GM12878 (cell line): ENCODE results near the gene MIGA2. TPM values are rescaled to one million over a fixed set of nuclear protein-coding genes. Genes with fewer than 3 reads are reported as not detected.

ENCODE experiments used
- ATAC-seq: fragments of 200-7000 bp; cut with Tn5 transposase; 3 replicates; pipeline ENCODE4 v1.9.1; 2020; ENCODE audit warnings: mild to moderate bottlenecking, moderate library complexity
- BruUV-seq: library from RNA; stranded (reverse); fragments of 400-500 nt; replicated peaks from 2 replicates; lab custom pipeline; 2021; lab: Mats Ljungman, UMichigan
- CTCF ChIA-PET: fragments of 300-600 bp; sonication (Branson Sonifier 250); formaldehyde crosslinking; extraction: SDS; loops from one replicate; lab custom pipeline; 2021; ENCODE audit warnings: inconsistent platforms; lab: Yijun Ruan, JAX
- POLR2A ChIA-PET: fragments of 350-600 bp; formaldehyde crosslinking; extraction: SDS; loops from one replicate; lab custom pipeline; 2021; ENCODE audit warnings: inconsistent platforms; lab: Charles Lee
- RAD21 ChIA-PET: fragments of 300-600 bp; sonication (Branson Sonifier 250); formaldehyde crosslinking; loops from one replicate; lab custom pipeline; 2023; ENCODE audit warnings: antibody characterized with exemption; ENCODE audit not compliant: unreplicated experiment; lab: Charles Lee
- SMC1A ChIA-PET: fragments of 300-600 bp; sonication (Branson Sonifier 250); formaldehyde crosslinking; loops from one replicate; lab custom pipeline; 2023; ENCODE audit not compliant: unreplicated experiment, uncharacterized antibody; lab: Charles Lee
- DNase-seq: peaks from one replicate; pipeline ENCODE4 v3.0.0-alpha.2; 2011; ENCODE audit warnings: low read depth, low spot score
- FAIRE-seq: peaks from 3 replicates; lab custom pipeline; 2011; peaks lifted over from hg19 to GRCh38; lab: Jason Lieb, UNC
- H2AFZ ChIP-seq: 2 replicates; pipeline ENCODE4 v1.6.0; 2011; ENCODE audit warnings: low read depth, low read length, control low read depth; ENCODE audit not compliant: control insufficient read depth
- H3K27ac ChIP-seq: 2 replicates; pipeline ENCODE4 v1.5.1; 2011; ENCODE audit warnings: control low read depth; ENCODE audit not compliant: control insufficient read depth, insufficient read depth
- H3K27me3 ChIP-seq, 2 experiments: replicated peaks in 1 of 2; 2 replicates each; pipeline versions ENCODE4 v1.6.0 to v1.6.1; 2011; ENCODE audit warnings: low read length in 1 of 2; ENCODE audit not compliant: control insufficient read depth in 2 of 2, insufficient read depth in 2 of 2
- H3K36me3 ChIP-seq, 2 experiments: 2 replicates each; pipeline ENCODE4 v1.5.1; 2011; ENCODE audit warnings: low read length in 1 of 2; ENCODE audit not compliant: control insufficient read depth in 2 of 2, insufficient read depth in 2 of 2
- H3K4me1 ChIP-seq: 2 replicates; pipeline ENCODE4 v1.6.1; 2011; ENCODE audit warnings: mild to moderate bottlenecking, low read length, moderate library complexity, mixed read lengths; ENCODE audit not compliant: control insufficient read depth, insufficient read depth
- H3K4me2 ChIP-seq: 2 replicates; pipeline ENCODE4 v1.6.0; 2011; ENCODE audit warnings: control low read depth; ENCODE audit not compliant: control insufficient read depth, insufficient read depth
- H3K4me3 ChIP-seq: fragments of 200-600 bp; sonication (generic); 2 replicates; pipeline ENCODE4 v1.5.1; 2016
- H3K79me2 ChIP-seq: 2 replicates; pipeline ENCODE4 v1.6.0; 2011; ENCODE audit warnings: low read length; ENCODE audit not compliant: control insufficient read depth, insufficient read depth
- H3K9ac ChIP-seq: 2 replicates; pipeline ENCODE4 v1.8.0; 2011; ENCODE audit warnings: low read length, control low read depth, mixed read lengths; ENCODE audit not compliant: control insufficient read depth, insufficient read depth
- H3K9me3 ChIP-seq: replicated peaks from 3 replicates; pipeline ENCODE4 v1.5.1; 2011; ENCODE audit warnings: mild to moderate bottlenecking, low read length; ENCODE audit not compliant: control insufficient read depth, insufficient read depth
- H4K20me1 ChIP-seq: 2 replicates; pipeline ENCODE4 v1.6.0; 2011; ENCODE audit not compliant: control insufficient read depth, insufficient read depth
- ATF7 ChIP-seq: fragments of 450-650 bp; IDR thresholded peaks from 2 replicates; pipeline ENCODE4 v1.6.1; 2016; ENCODE audit warnings: low read depth, mild to moderate bottlenecking
- BCLAF1 ChIP-seq: fragments of 450-650 bp; IDR thresholded peaks from 2 replicates; pipeline ENCODE4 v1.6.1; 2017; ENCODE audit warnings: antibody characterized with exemption, mild to moderate bottlenecking, moderate library complexity
- BMI1 ChIP-seq: fragments of 450-650 bp; IDR thresholded peaks from 2 replicates; pipeline ENCODE4 v1.6.1; 2016; ENCODE audit warnings: mild to moderate bottlenecking, moderate library complexity, borderline replicate concordance
- CHD2 ChIP-seq: IDR thresholded peaks from 2 replicates; pipeline ENCODE4 v1.6.1; 2011; ENCODE audit warnings: low read depth, low read length, improper control_type of control experiment, borderline replicate concordance
- EP300 ChIP-seq, 2 experiments: fragments of 150-350 bp in 1 of 2; IDR thresholded peaks; 2 replicates each; pipeline ENCODE4 v1.6.1; 2011 to 2012; ENCODE audit warnings: low read depth in 2 of 2, low read length in 2 of 2, borderline replicate concordance in 1 of 2, improper control_type of control experiment in 1 of 2, inconsistent platforms in 1 of 2; ENCODE audit not compliant: control insufficient read depth in 1 of 2
- GABPA ChIP-seq: IDR thresholded peaks from 2 replicates; pipeline ENCODE4 v1.6.1; 2014; ENCODE audit warnings: antibody characterized with exemption, low read depth, mild to moderate bottlenecking, inconsistent platforms
- LARP7 ChIP-seq: fragments of 450-650 bp; IDR thresholded peaks from 2 replicates; pipeline ENCODE4 v1.6.1; 2017; ENCODE audit warnings: mild to moderate bottlenecking
- MLLT1 ChIP-seq: fragments of 450-650 bp; IDR thresholded peaks from 2 replicates; pipeline ENCODE4 v1.6.1; 2016; ENCODE audit warnings: mild to moderate bottlenecking
- MYB ChIP-seq: fragments of 150-350 bp; IDR thresholded peaks from 2 replicates; pipeline ENCODE4 v1.6.1; 2014; ENCODE audit warnings: mild to moderate bottlenecking, low read depth, low read length, borderline replicate concordance
- NFIC ChIP-seq: IDR thresholded peaks from 2 replicates; pipeline ENCODE4 v1.6.1; 2012; ENCODE audit warnings: low read depth, mild to moderate bottlenecking, inconsistent platforms, low read length, moderate library complexity
- NFXL1 ChIP-seq: fragments of 450-650 bp; IDR thresholded peaks from 2 replicates; pipeline ENCODE4 v1.6.1; 2017; ENCODE audit warnings: antibody characterized with exemption, mild to moderate bottlenecking, borderline replicate concordance
- POLR2AphosphoS5 ChIP-seq: IDR thresholded peaks from 2 replicates; pipeline ENCODE4 v1.6.1; 2011; ENCODE audit warnings: mild to moderate bottlenecking, low read length, inconsistent platforms
- RFX5 ChIP-seq: IDR thresholded peaks from 2 replicates; pipeline ENCODE4 v1.6.1; 2011; ENCODE audit warnings: low read depth, low read length, improper control_type of control experiment
- SIX5 ChIP-seq: IDR thresholded peaks from 2 replicates; pipeline ENCODE4 v1.6.1; 2011; ENCODE audit warnings: mild to moderate bottlenecking, low read depth, low read length, moderate library complexity; ENCODE audit not compliant: severe bottlenecking
- SMAD5 ChIP-seq: IDR thresholded peaks from 2 replicates; pipeline ENCODE4 v1.6.1; 2016; ENCODE audit warnings: antibody characterized with exemption, low read depth
- TAF1 ChIP-seq: IDR thresholded peaks from 2 replicates; pipeline ENCODE4 v1.6.1; 2011; ENCODE audit warnings: mild to moderate bottlenecking, low read depth, low read length, borderline replicate concordance
- TBL1XR1 ChIP-seq: IDR thresholded peaks from 2 replicates; pipeline ENCODE4 v1.6.1; 2012; ENCODE audit warnings: low read depth, low read length, improper control_type of control experiment
- USF2 ChIP-seq: IDR thresholded peaks from 2 replicates; pipeline ENCODE4 v1.6.1; 2011; ENCODE audit warnings: low read depth, low read length, improper control_type of control experiment, borderline replicate concordance
- YBX1 ChIP-seq: fragments of 450-650 bp; IDR thresholded peaks from 2 replicates; pipeline ENCODE4 v1.6.1; 2016; ENCODE audit warnings: antibody characterized with exemption
- WGBS: methylation state at CpG from one replicate; pipeline ENCODE4 v1.1.6; 2016; ENCODE audit warnings: low lambda C conversion rate; ENCODE audit not compliant: insufficient replicate concordance, insufficient coverage; ENCODE audit errors: missing lambda C conversion rate; 5-methylcytosine and 5-hydroxymethylcytosine counted together
- in situ Hi-C: fragments of 300-500 bp; cut with MboI; formaldehyde crosslinking; loops from 9 replicates; pipeline ENCODE4 v1.14.3; 2018; ENCODE audit warnings: mixed read lengths
- intact Hi-C: fragments of 100-400 bp; cut with micrococcal nuclease; formaldehyde crosslinking; loops from one replicate; pipeline ENCODE4 v1.14.2; 2022; ENCODE audit not compliant: unreplicated experiment
- polyA plus RNA-seq, 11 experiments: library from polyadenylated mRNA; depleted of rRNA in 4 of 11; unstranded in 6 of 11; stranded (reverse) in 5 of 11; fragments of >200 nt; fragmentation: Nextera tagmentation in 4 of 11; fragmentation: Illumina TruSeq in 1 of 11; extraction: Ambion mirVana in 4 of 11; extraction: Trizol in 1 of 11; gene quantifications; 1 replicate in 1 of 11; 2 replicates in 10 of 11; pipeline versions ENCODE4 v1.2.1 to v1.2.3, GENCODE V29; 2011 to 2016; ENCODE audit warnings: inconsistent platforms in 2 of 11, missing spikeins in 2 of 11, low read depth in 1 of 11
- total RNA-seq, 4 experiments: library from RNA; depleted of rRNA in 3 of 4; stranded (reverse); fragments of >200 nt in 3 of 4; fragmentation: Illumina TruSeq in 1 of 4; extraction: Trizol in 1 of 4; gene quantifications; 2 replicates each; pipeline versions ENCODE4 v1.2.1 to v1.2.3, GENCODE V29; 2013 to 2021

MIGA2 gene
- total and polyA plus RNA-seq, 10 of the 15 experiments (the other 5 are each of a cell fraction or from before 2014, with no cell fraction given), result 0.14 to 31.0 (median 12.7) TPM

- WGBS, result under 1% methylated on average over 55 of the region's 77 CpGs
- H3K9ac ChIP-seq, result peak within 1 kb of the TSS; percentile 85
- FAIRE-seq, result peak; percentile 97
- TF ChIP-seq POLR2AphosphoS5 (peak; percentile 97), ATF7 (no peak), TBL1XR1 (no peak), NFIC (no peak), GABPA (no peak), YBX1 (no peak), USF2 (no peak), BCLAF1 (no peak), NFXL1 (no peak), SMAD5 (peak; percentile 67; the same call in 1 of the 2 replicates), BMI1 (no peak), MLLT1 (peak; percentile 63; the same call in 1 of the 2 replicates), LARP7 (peak; percentile 96), RFX5 (no peak), MYB (peak; percentile 92), EP300 (IDR thresholded peaks at IDR 0.05; ENCODE audit: borderline replicate concordance in 1 of 2, control insufficient read depth in 1 of 2, low read depth in 2 of 2, low read length in 2 of 2) (no peak), SIX5 (peak; percentile 62), CHD2 (no peak), TAF1 (peak; percentile 78)
These were observed 74.5 kb downstream of the MIGA2 start, which contains the start of the genes CRAT and PTPA for GRCh38 chr9:129110740-129111527. Gene CRAT (minus strand): TSS chr9:129110793. CDS start chr9:129110509, 284 bp downstream. Gene PTPA (plus strand): TSS chr9:129111415. CDS start chr9:129111601, 186 bp downstream.

More at GRCh38 chr9:129110740-129111527, 74.5 kb downstream of the MIGA2 start, which contains the start of the genes CRAT and PTPA:
- intact Hi-C loops (loop anchor here (2.0 kb wide), 1 partner anchor 30 kb away; the partner anchor contains the start of gene DOLPP1), in situ Hi-C loops (no loop called here)
- ChIA-PET SMC1A (no interaction called here), CTCF (interaction anchor here (1.2 to 3.9 kb wide), 2 partner anchors 29 to 31 kb away, joined by 4 to 19 read pairs; no protein-coding TSS in a partner anchor), POLR2A (interaction anchor here (0.7 to 1.6 kb wide), 5 partner anchors 14 to 661 kb away, joined by 3 to 7 read pairs (median 5); no protein-coding TSS in a partner anchor), RAD21 (interaction anchor here (0.7 to 2.2 kb wide), 2 partner anchors 14 to 73 kb away, joined by 3 to 7 read pairs; no protein-coding TSS in a partner anchor)
- BruUV-seq, result no TSS peak
- no peaks in the 10 kb centered on the region for H4K20me1 ChIP-seq
- peaks cover 7% of the 10 kb centered on the region for H3K4me1 ChIP-seq
- ATAC-seq (peak; percentile 95), DNase-seq (peak; percentile 63)
- peak within 1 kb of the TSS; percentile 98 for H3K4me3 ChIP-seq
- no peaks in the 10 kb centered on the region; a peak in 1 of 4 replicates for H3K27me3 ChIP-seq
- H3K9me3 ChIP-seq, result no peaks in the 10 kb centered on the region; the same call in 2 of the 3 replicates
- H3K27ac ChIP-seq, result peak within 1 kb of the TSS; percentile 92
- peak within 1 kb of the TSS; percentile 95 for H2AFZ ChIP-seq
- H3K79me2 ChIP-seq, result peaks cover 25% of the 10 kb centered on the region
- H3K4me2 ChIP-seq, result peak within 1 kb of the TSS; percentile 99
- H3K36me3 ChIP-seq, result no peaks in the 10 kb centered on the region
